ENCODE results near the gene CACNA2D2. TPM values are rescaled to one million over a fixed set of nuclear protein-coding genes. Genes with fewer than 3 reads are reported as not detected.

Gene CACNA2D2
- total and polyA plus RNA-seq, 2 donors (not counting 1 experiment from before 2014, with no cell fraction given): 0.06 TPM; not detected in 1

- TF ChIP-seq EZH2 (IDR thresholded peaks at IDR 0.05; ENCODE audit: low read length, missing control alignments) (no peak), CTCF (conservative IDR thresholded peaks at IDR 0.05 in 1 of 2, IDR thresholded peaks at IDR 0.05 in 1 of 2; ENCODE audit: low read depth in 1 of 2, low read length in 2 of 2) (no peak)
- no peak overlapping the region for H3K4me3 ChIP-seq (replicated peaks in 1 of 4; ENCODE audit: control extremely low read depth in 1 of 4, insufficient read depth in 1 of 4, low read depth in 3 of 4, low read length in 4 of 4)
- H3K4me1 ChIP-seq (ENCODE audit: control insufficient read depth, extremely low read depth, insufficient read depth, low read length): no peaks in the 10 kb centered on the region
- H2AFZ ChIP-seq (ENCODE audit: low read length): no peak overlapping the region
- no peaks in the 10 kb centered on the region for H3K9me3 ChIP-seq (ENCODE audit: control insufficient read depth, insufficient read depth, low read depth, low read length)
- no peak overlapping the region for H3K4me2 ChIP-seq (ENCODE audit: extremely low read depth, insufficient read depth, low read length)
- H3K27ac ChIP-seq (ENCODE audit: insufficient read depth, low read length): no peak overlapping the region
- no peak for DNase-seq (ENCODE audit: low read depth in 2 of 2)
- H3K9ac ChIP-seq (ENCODE audit: insufficient read depth, low read length): no peak overlapping the region
- H3K79me2 ChIP-seq (ENCODE audit: control insufficient read depth, insufficient read depth, low read length): no peaks in the 10 kb centered on the region
- peaks cover 9% of the 10 kb centered on the region for H3K27me3 ChIP-seq (ENCODE audit: control insufficient read depth, insufficient read depth, low read length)
- no peaks in the 10 kb centered on the region for H3K36me3 ChIP-seq (ENCODE audit: control insufficient read depth, insufficient read depth, low read length)
- H4K20me1 ChIP-seq (ENCODE audit: control insufficient read depth, extremely low read depth, insufficient read depth, low read length): no peaks in the 10 kb centered on the region
These were observed 48.0 kb downstream of the CACNA2D2 start for GRCh38 chr3:50455161-50456018.

- no peaks in the 10 kb centered on the region for H3K36me3 ChIP-seq (ENCODE audit: control insufficient read depth, insufficient read depth, low read length)
- H3K4me2 ChIP-seq (ENCODE audit: extremely low read depth, insufficient read depth, low read length): no peak overlapping the region
- no peak overlapping the region for H3K9ac ChIP-seq (ENCODE audit: insufficient read depth, low read length)
- no peak for TF ChIP-seq EZH2 (IDR thresholded peaks at IDR 0.05; ENCODE audit: low read length, missing control alignments)
- no peak for TF ChIP-seq CTCF (conservative IDR thresholded peaks at IDR 0.05 in 1 of 2, IDR thresholded peaks at IDR 0.05 in 1 of 2; ENCODE audit: low read depth in 1 of 2, low read length in 2 of 2)
- no peak for DNase-seq (ENCODE audit: low read depth in 2 of 2)
- no peaks in the 10 kb centered on the region for H4K20me1 ChIP-seq (ENCODE audit: control insufficient read depth, extremely low read depth, insufficient read depth, low read length)
- peaks cover 9% of the 10 kb centered on the region for H3K27me3 ChIP-seq (ENCODE audit: control insufficient read depth, insufficient read depth, low read length)
- H2AFZ ChIP-seq (ENCODE audit: low read length): no peak overlapping the region
- no peaks in the 10 kb centered on the region for H3K79me2 ChIP-seq (ENCODE audit: control insufficient read depth, insufficient read depth, low read length)
- H3K9me3 ChIP-seq (ENCODE audit: control insufficient read depth, insufficient read depth, low read depth, low read length): no peaks in the 10 kb centered on the region
- H3K4me3 ChIP-seq (replicated peaks in 1 of 4; ENCODE audit: control extremely low read depth in 1 of 4, insufficient read depth in 1 of 4, low read depth in 3 of 4, low read length in 4 of 4): no peak overlapping the region
- H3K4me1 ChIP-seq (ENCODE audit: control insufficient read depth, extremely low read depth, insufficient read depth, low read length): no peaks in the 10 kb centered on the region
- no peak overlapping the region for H3K27ac ChIP-seq (ENCODE audit: insufficient read depth, low read length)
These were observed 48.9 kb downstream of the CACNA2D2 start for GRCh38 chr3:50454481-50455070.

- Histone ChIP-seq H3K9ac (ENCODE audit: insufficient read depth, low read length) (no peak overlapping the region), H3K79me2 (ENCODE audit: control insufficient read depth, insufficient read depth, low read length) (no peaks in the 10 kb centered on the region), H3K4me3 (replicated peaks in 1 of 4; ENCODE audit: control extremely low read depth in 1 of 4, insufficient read depth in 1 of 4, low read depth in 3 of 4, low read length in 4 of 4) (no peak overlapping the region), H3K9me3 (ENCODE audit: control insufficient read depth, insufficient read depth, low read depth, low read length) (no peaks in the 10 kb centered on the region), H4K20me1 (ENCODE audit: control insufficient read depth, extremely low read depth, insufficient read depth, low read length) (no peaks in the 10 kb centered on the region), H3K27me3 (ENCODE audit: control insufficient read depth, insufficient read depth, low read length) (peaks cover 9% of the 10 kb centered on the region), H2AFZ (ENCODE audit: low read length) (no peak overlapping the region), H3K4me2 (ENCODE audit: extremely low read depth, insufficient read depth, low read length) (no peak overlapping the region), H3K36me3 (ENCODE audit: control insufficient read depth, insufficient read depth, low read length) (no peaks in the 10 kb centered on the region), H3K27ac (ENCODE audit: insufficient read depth, low read length) (no peak overlapping the region), H3K4me1 (ENCODE audit: control insufficient read depth, extremely low read depth, insufficient read depth, low read length) (no peaks in the 10 kb centered on the region)
- no peak for DNase-seq (ENCODE audit: low read depth in 2 of 2)
- no peak for TF ChIP-seq EZH2 (IDR thresholded peaks at IDR 0.05; ENCODE audit: low read length, missing control alignments)
- no peak for TF ChIP-seq CTCF (conservative IDR thresholded peaks at IDR 0.05 in 1 of 2, IDR thresholded peaks at IDR 0.05 in 1 of 2; ENCODE audit: low read depth in 1 of 2, low read length in 2 of 2)
These were observed 49.5 kb downstream of the CACNA2D2 start for GRCh38 chr3:50453907-50454306.

All from fibroblast of lung (primary cell).